Stimulated activated CD8-positive, alpha-beta memory T cell treated with anti-CD3 and anti-CD28 coated beads, Interleukin-12 subunit alpha, Interleukin-12 subunit beta, amount 100 ng/mL, for 24 hours (primary cell): ENCODE measurements around the gene NFASC.

Source experiments
- DNase-seq: peaks from one replicate; pipeline ENCODE4 v3.0.0-alpha.2; 2020; ENCODE audit errors: extremely low read depth

Gene NFASC

GRCh38 chr1:204889681-204890383 lies 19.2 kb downstream of the NFASC start:
- DNase-seq, result no peak

- no peak for DNase-seq
These were observed 21.2 kb downstream of the NFASC start for GRCh38 chr1:204891860-204892259.

GRCh38 chr1:204894031-204894430 lies 23.4 kb downstream of the NFASC start:
- no peak for DNase-seq

GRCh38 chr1:204894606-204895005 lies 23.9 kb downstream of the NFASC start:
- DNase-seq, result no peak

GRCh38 chr1:204896023-204896422 lies 25.4 kb downstream of the NFASC start:
- no peak for DNase-seq

- no peak for DNase-seq
These were observed 26.3 kb downstream of the NFASC start for GRCh38 chr1:204896787-204897469.

- no peak for DNase-seq
These were observed 30.1 kb downstream of the NFASC start for GRCh38 chr1:204900721-204901120.

- DNase-seq, result no peak
These were observed 32.0 kb downstream of the NFASC start for GRCh38 chr1:204902671-204903070.

GRCh38 chr1:204904228-204904810 lies 33.7 kb downstream of the NFASC start:
- no peak for DNase-seq

GRCh38 chr1:204909109-204909508 lies 38.4 kb downstream of the NFASC start:
- DNase-seq, result no peak

- DNase-seq, result no peak
These were observed 45.3 kb downstream of the NFASC start for GRCh38 chr1:204915861-204916495.

- DNase-seq, result no peak
These were observed 47.1 kb downstream of the NFASC start for GRCh38 chr1:204917802-204918201.

GRCh38 chr1:204920511-204920910 lies 49.8 kb downstream of the NFASC start:
- DNase-seq, result no peak

GRCh38 chr1:204920967-204921366 lies 50.3 kb downstream of the NFASC start:
- no peak for DNase-seq

- no peak for DNase-seq
These were observed 51.3 kb downstream of the NFASC start for GRCh38 chr1:204921855-204922516.

GRCh38 chr1:204923201-204923600 lies 52.5 kb downstream of the NFASC start:
- DNase-seq, result no peak

GRCh38 chr1:204923626-204924012 lies 53.0 kb downstream of the NFASC start:
- DNase-seq, result no peak

- DNase-seq, result no peak
These were observed 53.5 kb downstream of the NFASC start for GRCh38 chr1:204924013-204924759.

- DNase-seq, result no peak
These were observed 55.0 kb downstream of the NFASC start for GRCh38 chr1:204925701-204926100.

GRCh38 chr1:204927673-204928641 lies 57.3 kb downstream of the NFASC start:
- DNase-seq, result no peak
